GM23338 (cell line): ENCODE data around the gene EIF3B. TPM values are rescaled to one million over a fixed set of nuclear protein-coding genes. Genes with fewer than 3 reads are reported as not detected.

Experiments
- ATAC-seq: fragments of 200-7000 bp; cut with Tn5 transposase; 3 replicates; pipeline ENCODE4 v1.9.1; 2020
- DNase-seq: peaks from one replicate; pipeline ENCODE4 v3.0.0-alpha.2; 2015; ENCODE audit warnings: low spot score
- H2AFZ ChIP-seq: fragments of 200-600 bp; sonication (generic); 2 replicates; pipeline ENCODE4 v1.8.0; 2016; ENCODE audit warnings: antibody characterized with exemption, mild to moderate bottlenecking, moderate library complexity
- H3F3A ChIP-seq: fragments of 200-600 bp; sonication (generic); replicated peaks from 2 replicates; pipeline ENCODE4 v1.8.0; 2017; ENCODE audit warnings: antibody characterized with exemption, mixed run types, low read depth
- H3K27ac ChIP-seq: fragments of 200-600 bp; sonication (generic); 2 replicates; pipeline ENCODE4 v1.6.1; 2016; ENCODE audit warnings: low read depth
- H3K27me3 ChIP-seq: fragments of 200-600 bp; sonication (generic); 2 replicates; pipeline ENCODE4 v1.8.0; 2016; ENCODE audit warnings: mild to moderate bottlenecking, mixed run types, moderate library complexity; ENCODE audit not compliant: insufficient read depth
- H3K36me3 ChIP-seq: fragments of 200-600 bp; sonication (generic); 2 replicates; pipeline ENCODE4 v1.8.0; 2016; ENCODE audit warnings: mild to moderate bottlenecking; ENCODE audit not compliant: insufficient read depth
- H3K4me1 ChIP-seq: fragments of 200-600 bp; sonication (generic); 2 replicates; pipeline ENCODE4 v1.8.0; 2016; ENCODE audit warnings: mild to moderate bottlenecking, moderate library complexity; ENCODE audit not compliant: insufficient read depth
- H3K4me2 ChIP-seq: fragments of 200-600 bp; sonication (generic); 2 replicates; pipeline ENCODE4 v1.7.1; 2017; ENCODE audit warnings: mixed run types
- H3K4me3 ChIP-seq: fragments of 200-600 bp; sonication (generic); 2 replicates; pipeline ENCODE4 v1.6.1; 2016; ENCODE audit warnings: mixed run types
- H3K79me2 ChIP-seq: fragments of 200-600 bp; sonication (generic); replicated peaks from 2 replicates; pipeline ENCODE4 v1.8.0; 2017; ENCODE audit warnings: mild to moderate bottlenecking; ENCODE audit not compliant: insufficient read depth
- H3K9me2 ChIP-seq: fragments of 200-600 bp; sonication (generic); 2 replicates; pipeline ENCODE4 v1.8.0; 2017; ENCODE audit not compliant: insufficient read depth
- H4K20me1 ChIP-seq: fragments of 200-600 bp; sonication (generic); replicated peaks from 2 replicates; pipeline ENCODE4 v1.8.0; 2017; ENCODE audit warnings: mild to moderate bottlenecking; ENCODE audit not compliant: insufficient read depth
- H3K27ac Mint-ChIP-seq: 2 replicates; pipeline ENCODE4 v1.8.0; 2020; ENCODE audit warnings: inconsistent platforms, mild to moderate bottlenecking, moderate library complexity, mixed read lengths
- H3K27me3 Mint-ChIP-seq: 3 replicates; pipeline ENCODE4 v1.8.0; 2022; ENCODE audit warnings: low read depth, mild to moderate bottlenecking, moderate library complexity, mixed read lengths, inconsistent platforms; ENCODE audit not compliant: insufficient read depth, poor library complexity
- H3K36me3 Mint-ChIP-seq: 3 replicates; pipeline ENCODE4 v1.8.0; 2021; ENCODE audit warnings: low read depth, mild to moderate bottlenecking, inconsistent platforms, moderate library complexity, mixed read lengths
- H3K4me1 Mint-ChIP-seq: 3 replicates; pipeline ENCODE4 v1.8.0; 2020; ENCODE audit warnings: mild to moderate bottlenecking, inconsistent platforms, mixed read lengths
- H3K4me3 Mint-ChIP-seq: 3 replicates; pipeline ENCODE4 v1.8.0; 2021; ENCODE audit warnings: moderate library complexity, mild to moderate bottlenecking, inconsistent platforms, mixed read lengths
- H3K9me3 Mint-ChIP-seq: 3 replicates; pipeline ENCODE4 v1.8.0; 2020; ENCODE audit warnings: moderate library complexity, mild to moderate bottlenecking, inconsistent platforms, mixed read lengths
- CREB1 ChIP-seq: fragments of 250-450 bp; sonication (Bioruptor Pico); IDR thresholded peaks from 2 replicates; pipeline ENCODE4 v1.5.0; 2020; ENCODE audit warnings: low read depth, mild to moderate bottlenecking, moderate library complexity
- EZH2 ChIP-seq: fragments of 200-600 bp; sonication (generic); IDR thresholded peaks from one replicate; pipeline ENCODE4 v1.8.0; 2017; ENCODE audit warnings: antibody characterized with exemption, mild to moderate bottlenecking, low read depth; ENCODE audit not compliant: unreplicated experiment
- EZH2phosphoT487 ChIP-seq: fragments of 200-600 bp; sonication (generic); IDR thresholded peaks from one replicate; pipeline ENCODE4 v1.8.1; 2018; ENCODE audit warnings: antibody characterized with exemption; ENCODE audit not compliant: unreplicated experiment
- JUNB ChIP-seq: IDR thresholded peaks from one replicate; pipeline ENCODE4 v1.6.1; 2016; ENCODE audit warnings: antibody characterized with exemption; ENCODE audit not compliant: unreplicated experiment
- NANOG ChIP-seq: IDR thresholded peaks from 2 replicates; pipeline ENCODE4 v1.6.1; 2016; ENCODE audit warnings: antibody characterized with exemption, borderline replicate concordance
- REST ChIP-seq: IDR thresholded peaks from one replicate; pipeline ENCODE4 v1.6.1; 2018; ENCODE audit warnings: antibody characterized with exemption; ENCODE audit not compliant: unreplicated experiment
- STAT1 ChIP-seq: IDR thresholded peaks from one replicate; pipeline ENCODE4 v1.6.1; 2016; ENCODE audit warnings: antibody characterized with exemption; ENCODE audit not compliant: unreplicated experiment
- ZNF114 ChIP-seq: fragments of 250-450 bp; sonication (Bioruptor Pico); IDR thresholded peaks from 2 replicates; pipeline ENCODE4 v1.5.0; 2020; ENCODE audit warnings: mild to moderate bottlenecking, moderate library complexity
- ZNF331 ChIP-seq: fragments of 250-450 bp; sonication (Bioruptor Pico); IDR thresholded peaks from 2 replicates; pipeline ENCODE4 v1.5.0; 2020; ENCODE audit warnings: low read depth, mild to moderate bottlenecking, moderate library complexity
- polyA plus RNA-seq: library from polyadenylated mRNA; unstranded; fragments of >200 nt; fragmentation: Nextera tagmentation; extraction: Ambion mirVana; gene quantifications from 2 replicates; pipeline ENCODE4 v1.2.1, GENCODE V29; 2016
- total RNA-seq: library from RNA; depleted of rRNA; stranded (reverse); fragments of >200 nt; shearing (Covaris generic); gene quantifications from 2 replicates; pipeline ENCODE4 v1.2.3, GENCODE V29; 2014
- TF ChIP-seq, protein P1 (sequence below), 2 experiments: fragments of 200-600 bp in 1 of 2; sonication (generic) in 1 of 2; conservative IDR thresholded peaks; 2 replicates each; pipeline versions ENCODE4 v1.5.1 to v1.6.1; 2016 to 2017; ENCODE audit warnings: antibody characterized with exemption in 2 of 2, low read depth in 2 of 2, mild to moderate bottlenecking in 2 of 2, moderate library complexity in 1 of 2
- TF ChIP-seq, protein P2 (sequence below): IDR thresholded peaks from 2 replicates; pipeline ENCODE4 v1.6.1; 2016; ENCODE audit warnings: antibody characterized with exemption
- TF ChIP-seq, protein P3 (sequence below): fragments of 250-450 bp; sonication (Bioruptor Pico); IDR thresholded peaks from 2 replicates; pipeline ENCODE4 v1.5.0; 2020; ENCODE audit warnings: mild to moderate bottlenecking, moderate library complexity

The EIF3B gene
- total and polyA plus RNA-seq, 2 experiments from 2014 or later, result 106 to 355 TPM

- TF ChIP-seq REST, result no peak
- TF ChIP-seq JUNB, result no peak
- TF ChIP-seq, protein P1, sequence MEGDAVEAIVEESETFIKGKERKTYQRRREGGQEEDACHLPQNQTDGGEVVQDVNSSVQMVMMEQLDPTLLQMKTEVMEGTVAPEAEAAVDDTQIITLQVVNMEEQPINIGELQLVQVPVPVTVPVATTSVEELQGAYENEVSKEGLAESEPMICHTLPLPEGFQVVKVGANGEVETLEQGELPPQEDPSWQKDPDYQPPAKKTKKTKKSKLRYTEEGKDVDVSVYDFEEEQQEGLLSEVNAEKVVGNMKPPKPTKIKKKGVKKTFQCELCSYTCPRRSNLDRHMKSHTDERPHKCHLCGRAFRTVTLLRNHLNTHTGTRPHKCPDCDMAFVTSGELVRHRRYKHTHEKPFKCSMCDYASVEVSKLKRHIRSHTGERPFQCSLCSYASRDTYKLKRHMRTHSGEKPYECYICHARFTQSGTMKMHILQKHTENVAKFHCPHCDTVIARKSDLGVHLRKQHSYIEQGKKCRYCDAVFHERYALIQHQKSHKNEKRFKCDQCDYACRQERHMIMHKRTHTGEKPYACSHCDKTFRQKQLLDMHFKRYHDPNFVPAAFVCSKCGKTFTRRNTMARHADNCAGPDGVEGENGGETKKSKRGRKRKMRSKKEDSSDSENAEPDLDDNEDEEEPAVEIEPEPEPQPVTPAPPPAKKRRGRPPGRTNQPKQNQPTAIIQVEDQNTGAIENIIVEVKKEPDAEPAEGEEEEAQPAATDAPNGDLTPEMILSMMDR (conservative IDR thresholded peaks at IDR 0.05; ENCODE audit: low read depth in 2 of 2), result no peak
- no peak for TF ChIP-seq CREB1 (CRISPR knock-in tag)
- TF ChIP-seq ZNF331 (CRISPR knock-in tag), result no peak
- TF ChIP-seq EZH2, result no peak
- no peak for TF ChIP-seq STAT1
- TF ChIP-seq, protein P2, sequence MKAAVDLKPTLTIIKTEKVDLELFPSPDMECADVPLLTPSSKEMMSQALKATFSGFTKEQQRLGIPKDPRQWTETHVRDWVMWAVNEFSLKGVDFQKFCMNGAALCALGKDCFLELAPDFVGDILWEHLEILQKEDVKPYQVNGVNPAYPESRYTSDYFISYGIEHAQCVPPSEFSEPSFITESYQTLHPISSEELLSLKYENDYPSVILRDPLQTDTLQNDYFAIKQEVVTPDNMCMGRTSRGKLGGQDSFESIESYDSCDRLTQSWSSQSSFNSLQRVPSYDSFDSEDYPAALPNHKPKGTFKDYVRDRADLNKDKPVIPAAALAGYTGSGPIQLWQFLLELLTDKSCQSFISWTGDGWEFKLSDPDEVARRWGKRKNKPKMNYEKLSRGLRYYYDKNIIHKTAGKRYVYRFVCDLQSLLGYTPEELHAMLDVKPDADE, result no peak
- TF ChIP-seq NANOG, result no peak
- TF ChIP-seq ZNF114 (CRISPR knock-in tag), result no peak
- TF ChIP-seq EZH2phosphoT487, result no peak
These were observed 38.0 kb upstream of the EIF3B start (continued) for GRCh38 chr7:2316578-2316977.

- Histone ChIP-seq H3K9me2 (no peaks in the 10 kb centered on the region), H3K27ac (no peak overlapping the region), H3K4me1 (peaks cover 3% of the 10 kb centered on the region; the same call in 1 of the 2 replicates), H4K20me1 (no peaks in the 10 kb centered on the region; the same call in 1 of the 2 replicates), H3F3A (peaks cover 8% of the 10 kb centered on the region; the same call in 1 of the 2 replicates), H3K79me2 (peaks cover 11% of the 10 kb centered on the region), H3K4me2 (no peak overlapping the region), H3K27me3 (no peaks in the 10 kb centered on the region), H3K4me3 (no peak overlapping the region), H3K36me3 (no peaks in the 10 kb centered on the region), H2AFZ (no peak overlapping the region)
- Mint-ChIP-seq H3K4me3 (no peak overlapping the region), H3K36me3 (no peaks in the 10 kb centered on the region), H3K27ac (no peak overlapping the region), H3K9me3 (0 out of 3 replicates have a peak, but pooled peaks cover 3% of the 10 kb centered on the region), H3K27me3 (peaks cover 6% of the 10 kb centered on the region), H3K4me1 (peaks cover under 1% of the 10 kb centered on the region; the same call in 2 of the 3 replicates)
- DNase-seq (no peak), ATAC-seq (no peak)
- TF ChIP-seq, protein P3, sequence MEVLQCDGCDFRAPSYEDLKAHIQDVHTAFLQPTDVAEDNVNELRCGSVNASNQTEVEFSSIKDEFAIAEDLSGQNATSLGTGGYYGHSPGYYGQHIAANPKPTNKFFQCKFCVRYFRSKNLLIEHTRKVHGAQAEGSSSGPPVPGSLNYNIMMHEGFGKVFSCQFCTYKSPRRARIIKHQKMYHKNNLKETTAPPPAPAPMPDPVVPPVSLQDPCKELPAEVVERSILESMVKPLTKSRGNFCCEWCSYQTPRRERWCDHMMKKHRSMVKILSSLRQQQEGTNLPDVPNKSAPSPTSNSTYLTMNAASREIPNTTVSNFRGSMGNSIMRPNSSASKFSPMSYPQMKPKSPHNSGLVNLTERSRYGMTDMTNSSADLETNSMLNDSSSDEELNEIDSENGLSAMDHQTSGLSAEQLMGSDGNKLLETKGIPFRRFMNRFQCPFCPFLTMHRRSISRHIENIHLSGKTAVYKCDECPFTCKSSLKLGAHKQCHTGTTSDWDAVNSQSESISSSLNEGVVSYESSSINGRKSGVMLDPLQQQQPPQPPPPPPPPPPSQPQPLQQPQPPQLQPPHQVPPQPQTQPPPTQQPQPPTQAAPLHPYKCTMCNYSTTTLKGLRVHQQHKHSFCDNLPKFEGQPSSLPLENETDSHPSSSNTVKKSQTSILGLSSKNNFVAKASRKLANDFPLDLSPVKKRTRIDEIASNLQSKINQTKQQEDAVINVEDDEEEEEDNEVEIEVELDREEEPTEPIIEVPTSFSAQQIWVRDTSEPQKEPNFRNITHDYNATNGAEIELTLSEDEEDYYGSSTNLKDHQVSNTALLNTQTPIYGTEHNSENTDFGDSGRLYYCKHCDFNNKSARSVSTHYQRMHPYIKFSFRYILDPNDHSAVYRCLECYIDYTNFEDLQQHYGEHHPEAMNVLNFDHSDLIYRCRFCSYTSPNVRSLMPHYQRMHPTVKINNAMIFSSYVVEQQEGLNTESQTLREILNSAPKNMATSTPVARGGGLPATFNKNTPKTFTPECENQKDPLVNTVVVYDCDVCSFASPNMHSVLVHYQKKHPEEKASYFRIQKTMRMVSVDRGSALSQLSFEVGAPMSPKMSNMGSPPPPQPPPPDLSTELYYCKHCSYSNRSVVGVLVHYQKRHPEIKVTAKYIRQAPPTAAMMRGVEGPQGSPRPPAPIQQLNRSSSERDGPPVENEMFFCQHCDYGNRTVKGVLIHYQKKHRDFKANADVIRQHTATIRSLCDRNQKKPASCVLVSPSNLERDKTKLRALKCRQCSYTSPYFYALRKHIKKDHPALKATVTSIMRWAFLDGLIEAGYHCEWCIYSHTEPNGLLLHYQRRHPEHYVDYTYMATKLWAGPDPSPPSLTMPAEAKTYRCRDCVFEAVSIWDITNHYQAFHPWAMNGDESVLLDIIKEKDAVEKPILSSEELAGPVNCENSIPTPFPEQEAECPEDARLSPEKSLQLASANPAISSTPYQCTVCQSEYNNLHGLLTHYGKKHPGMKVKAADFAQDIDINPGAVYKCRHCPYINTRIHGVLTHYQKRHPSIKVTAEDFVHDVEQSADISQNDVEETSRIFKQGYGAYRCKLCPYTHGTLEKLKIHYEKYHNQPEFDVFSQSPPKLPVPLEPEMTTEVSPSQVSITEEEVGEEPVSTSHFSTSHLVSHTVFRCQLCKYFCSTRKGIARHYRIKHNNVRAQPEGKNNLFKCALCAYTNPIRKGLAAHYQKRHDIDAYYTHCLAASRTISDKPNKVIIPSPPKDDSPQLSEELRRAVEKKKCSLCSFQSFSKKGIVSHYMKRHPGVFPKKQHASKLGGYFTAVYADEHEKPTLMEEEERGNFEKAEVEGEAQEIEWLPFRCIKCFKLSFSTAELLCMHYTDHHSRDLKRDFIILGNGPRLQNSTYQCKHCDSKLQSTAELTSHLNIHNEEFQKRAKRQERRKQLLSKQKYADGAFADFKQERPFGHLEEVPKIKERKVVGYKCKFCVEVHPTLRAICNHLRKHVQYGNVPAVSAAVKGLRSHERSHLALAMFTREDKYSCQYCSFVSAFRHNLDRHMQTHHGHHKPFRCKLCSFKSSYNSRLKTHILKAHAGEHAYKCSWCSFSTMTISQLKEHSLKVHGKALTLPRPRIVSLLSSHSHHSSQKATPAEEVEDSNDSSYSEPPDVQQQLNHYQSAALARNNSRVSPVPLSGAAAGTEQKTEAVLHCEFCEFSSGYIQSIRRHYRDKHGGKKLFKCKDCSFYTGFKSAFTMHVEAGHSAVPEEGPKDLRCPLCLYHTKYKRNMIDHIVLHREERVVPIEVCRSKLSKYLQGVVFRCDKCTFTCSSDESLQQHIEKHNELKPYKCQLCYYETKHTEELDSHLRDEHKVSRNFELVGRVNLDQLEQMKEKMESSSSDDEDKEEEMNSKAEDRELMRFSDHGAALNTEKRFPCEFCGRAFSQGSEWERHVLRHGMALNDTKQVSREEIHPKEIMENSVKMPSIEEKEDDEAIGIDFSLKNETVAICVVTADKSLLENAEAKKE (CRISPR knock-in tag), result no peak
- TF ChIP-seq EZH2phosphoT487 (no peak), JUNB (no peak), ZNF114 (CRISPR knock-in tag) (no peak)
These were observed 36.9 kb upstream of the EIF3B start for GRCh38 chr7:2317556-2318293.
